NT2/D1 (cell line): Measurements from ENCODE around the gene KCNMB4.

Experiments used
- SUZ12 ChIP-seq: IDR thresholded peaks from 2 replicates; pipeline ENCODE4 v1.6.1; 2011; ENCODE audit not compliant: insufficient read length, insufficient read depth; ENCODE audit errors: extremely low read depth
- YY1 ChIP-seq: IDR thresholded peaks from 2 replicates; pipeline ENCODE4 v1.6.1; 2011; ENCODE audit not compliant: insufficient read length, insufficient read depth
- ZNF274 ChIP-seq: IDR thresholded peaks from 2 replicates; pipeline ENCODE4 v1.6.1; 2011; ENCODE audit warnings: mild to moderate bottlenecking, low read depth, low read length

DNA sequence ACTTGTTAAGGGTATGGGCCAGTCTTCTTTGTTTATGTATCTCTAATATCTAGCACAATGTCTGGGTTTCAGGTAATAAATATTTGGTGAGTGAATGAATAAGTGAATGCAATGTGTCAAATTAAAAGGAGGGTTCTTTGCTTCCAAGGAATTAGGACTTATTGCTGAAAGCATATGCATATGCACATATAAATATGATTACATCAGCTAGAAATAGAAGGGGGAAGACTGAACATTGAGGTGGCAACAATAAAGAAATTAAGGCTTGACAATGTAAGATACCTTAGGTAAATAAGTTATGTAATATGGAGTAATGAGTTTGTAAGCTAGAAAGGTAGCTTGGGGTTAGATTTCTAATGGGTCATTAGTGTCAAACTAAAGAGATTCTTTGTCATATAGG, 37.7 kb downstream of the KCNMB4 start:
- no peak for TF ChIP-seq YY1
- no peak for TF ChIP-seq ZNF274
- no peak for TF ChIP-seq SUZ12
